HEK293 (cell line): ENCODE data around the gene KDM5A.

ENCODE experiments used
- CTCF ChIA-PET: fragments of 350-600 bp; formaldehyde crosslinking; extraction: SDS; loops from one replicate; lab custom pipeline; 2021; ENCODE audit warnings: antibody characterized with exemption; lab: Yijun Ruan, JAX
- POLR2A ChIA-PET: fragments of 300-600 bp; formaldehyde crosslinking; extraction: SDS; loops from one replicate; lab custom pipeline; 2020; ENCODE audit warnings: antibody characterized with exemption, inconsistent platforms; lab: Yijun Ruan, JAX
- H3K27ac ChIP-seq: fragments of 200-500 bp; sonication (Bioruptor generic); 2 replicates; pipeline ENCODE4 v1.5.1; 2014; ENCODE audit warnings: low read depth, low read length, control low read depth, inconsistent platforms; ENCODE audit errors: extremely low read depth
- H3K36me3 ChIP-seq, 2 experiments: fragments of 200-500 bp in 1 of 2; sonication (Bioruptor generic) in 1 of 2; 1 replicate in 1 of 2; 2 replicates in 1 of 2; pipeline ENCODE4 v1.5.1; 2014 to 2017; ENCODE audit warnings: inconsistent platforms in 2 of 2, low read length in 2 of 2; ENCODE audit not compliant: control insufficient read depth in 2 of 2, insufficient read depth in 1 of 2
- H3K4me1 ChIP-seq: fragments of 200-500 bp; sonication (Bioruptor generic); 2 replicates; pipeline ENCODE4 v1.5.1; 2014; ENCODE audit warnings: mild to moderate bottlenecking, low read length, inconsistent platforms; ENCODE audit not compliant: control insufficient read depth, insufficient read depth
- H3K4me3 ChIP-seq: 2 replicates; pipeline ENCODE4 v1.5.1; 2011; ENCODE audit warnings: low read depth, mild to moderate bottlenecking, control low read depth, low read length, moderate library complexity
- H3K9me3 ChIP-seq: fragments of 200-500 bp; sonication (Bioruptor generic); 2 replicates; pipeline ENCODE4 v1.5.1; 2014; ENCODE audit warnings: low read depth, low read length, inconsistent platforms; ENCODE audit not compliant: control insufficient read depth, insufficient read depth
- GLI4 ChIP-seq: fragments of 450-650 bp; formaldehyde crosslinking; IDR thresholded peaks from 2 replicates; pipeline ENCODE4 v1.5.1; 2016; ENCODE audit warnings: missing biosample characterization, missing genetic modification characterization
- KLF16 ChIP-seq: fragments of 450-650 bp; formaldehyde crosslinking; IDR thresholded peaks from 2 replicates; pipeline ENCODE4 v1.5.1; 2017; ENCODE audit warnings: missing biosample characterization, missing genetic modification characterization
- KLF17 ChIP-seq: fragments of 450-650 bp; formaldehyde crosslinking; IDR thresholded peaks from 2 replicates; pipeline ENCODE4 v1.5.1; 2016; ENCODE audit warnings: missing biosample characterization, missing genetic modification characterization
- SALL2 ChIP-seq: fragments of 450-650 bp; formaldehyde crosslinking; IDR thresholded peaks from 2 replicates; pipeline ENCODE4 v1.5.0; 2017; ENCODE audit warnings: missing biosample characterization, mild to moderate bottlenecking, missing genetic modification characterization, borderline replicate concordance
- SCRT1 ChIP-seq: fragments of 450-650 bp; formaldehyde crosslinking; IDR thresholded peaks from 2 replicates; pipeline ENCODE4 v1.5.1; 2016; ENCODE audit warnings: missing biosample characterization, missing genetic modification characterization, borderline replicate concordance
- SCRT2 ChIP-seq: fragments of 450-650 bp; formaldehyde crosslinking; IDR thresholded peaks from 2 replicates; pipeline ENCODE4 v1.5.1; 2016; ENCODE audit warnings: missing biosample characterization, missing genetic modification characterization
- ZBTB21 ChIP-seq: fragments of 450-650 bp; formaldehyde crosslinking; IDR thresholded peaks from 2 replicates; pipeline ENCODE4 v1.5.1; 2017; ENCODE audit warnings: missing biosample characterization, missing genetic modification characterization
- ZEB2 ChIP-seq: fragments of 450-650 bp; formaldehyde crosslinking; IDR thresholded peaks from 2 replicates; pipeline ENCODE4 v1.5.1; 2016; ENCODE audit warnings: missing biosample characterization, missing genetic modification characterization
- ZNF239 ChIP-seq: fragments of 450-650 bp; formaldehyde crosslinking; IDR thresholded peaks from 2 replicates; pipeline ENCODE4 v1.5.1; 2016; ENCODE audit warnings: missing biosample characterization, missing genetic modification characterization
- ZNF274 ChIP-seq, 2 experiments: fragments of 200-500 bp in 1 of 2; fragments of 450-650 bp in 1 of 2; sonication (Bioruptor generic) in 1 of 2; formaldehyde crosslinking in 1 of 2; IDR thresholded peaks; 2 replicates each; pipeline versions ENCODE4 v1.5.1 to v1.6.1; 2014 to 2016; ENCODE audit warnings: borderline replicate concordance in 1 of 2, inconsistent platforms in 1 of 2, low read length in 1 of 2, missing biosample characterization in 1 of 2, missing genetic modification characterization in 1 of 2
- ZNF311 ChIP-seq: fragments of 450-650 bp; formaldehyde crosslinking; IDR thresholded peaks from 2 replicates; pipeline ENCODE4 v1.5.1; 2017; ENCODE audit warnings: missing biosample characterization, missing genetic modification characterization, borderline replicate concordance
- ZNF366 ChIP-seq: fragments of 450-650 bp; formaldehyde crosslinking; conservative IDR thresholded peaks from 2 replicates; pipeline ENCODE4 v1.5.1; 2016; ENCODE audit warnings: missing biosample characterization, missing genetic modification characterization
- ZNF544 ChIP-seq: fragments of 450-650 bp; formaldehyde crosslinking; IDR thresholded peaks from 2 replicates; pipeline ENCODE4 v1.5.0; 2017; ENCODE audit warnings: missing biosample characterization, missing genetic modification characterization
- ZNF561 ChIP-seq: fragments of 450-650 bp; IDR thresholded peaks from 2 replicates; pipeline ENCODE4 v1.5.1; 2018; ENCODE audit warnings: missing biosample characterization, missing genetic modification characterization, borderline replicate concordance
- ZNF621 ChIP-seq: fragments of 450-650 bp; formaldehyde crosslinking; IDR thresholded peaks from 2 replicates; pipeline ENCODE4 v1.5.1; 2017; ENCODE audit warnings: missing biosample characterization, missing genetic modification characterization
- ZNF639 ChIP-seq: fragments of 450-650 bp; formaldehyde crosslinking; IDR thresholded peaks from 2 replicates; pipeline ENCODE4 v1.5.1; 2016; ENCODE audit warnings: missing biosample characterization, missing genetic modification characterization
- ZNF76 ChIP-seq: fragments of 450-650 bp; formaldehyde crosslinking; IDR thresholded peaks from 2 replicates; pipeline ENCODE4; 2016; ENCODE audit warnings: low read depth, missing biosample characterization, missing genetic modification characterization, borderline replicate concordance
- ZNF843 ChIP-seq: fragments of 450-650 bp; formaldehyde crosslinking; IDR thresholded peaks from 2 replicates; pipeline ENCODE4 v1.5.1; 2016; ENCODE audit warnings: missing biosample characterization, missing genetic modification characterization
- ZSCAN16 ChIP-seq: fragments of 450-650 bp; formaldehyde crosslinking; IDR thresholded peaks from 2 replicates; pipeline ENCODE4 v1.5.1; 2016; ENCODE audit warnings: missing biosample characterization, missing genetic modification characterization
- TF ChIP-seq, protein P1 (sequence below): fragments of 450-650 bp; formaldehyde crosslinking; conservative IDR thresholded peaks from 2 replicates; pipeline ENCODE4 v1.5.1; 2016; ENCODE audit warnings: low read depth, missing biosample characterization, missing genetic modification characterization
- TF ChIP-seq, protein P2 (sequence below): fragments of 450-650 bp; IDR thresholded peaks from 2 replicates; pipeline ENCODE4 v1.5.1; 2018; ENCODE audit warnings: missing biosample characterization, mild to moderate bottlenecking, missing genetic modification characterization
- TF ChIP-seq, protein P3 (sequence below): fragments of 450-650 bp; formaldehyde crosslinking; IDR thresholded peaks from 2 replicates; pipeline ENCODE4 v1.5.1; 2016; ENCODE audit warnings: missing biosample characterization, missing genetic modification characterization

The KDM5A gene

DNA sequence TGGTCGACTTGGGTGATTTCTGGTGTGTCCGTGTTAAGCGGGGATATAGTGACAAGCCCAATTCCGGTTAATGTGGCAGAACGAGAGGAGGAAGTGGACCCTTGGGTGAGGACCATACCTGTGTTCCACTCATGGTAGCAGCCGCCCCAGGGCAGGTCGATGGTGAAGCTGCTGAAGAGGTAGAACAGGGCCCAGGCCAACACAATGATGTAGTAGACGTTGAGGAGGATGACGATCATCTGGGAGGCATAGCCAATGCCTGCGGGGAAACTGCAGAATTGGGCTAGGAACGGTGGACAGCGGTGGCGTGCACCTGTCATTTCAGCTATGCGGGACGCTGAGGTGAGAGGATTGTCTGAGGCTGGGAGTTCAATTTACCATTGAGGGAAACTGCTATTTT lies 146.6 kb downstream of the KDM5A start:
- no peak overlapping the region for H3K27ac ChIP-seq
- no peak overlapping the region for H3K4me3 ChIP-seq
- no peaks in the 10 kb centered on the region for H3K4me1 ChIP-seq
- ChIA-PET POLR2A (no interaction called here), CTCF (no interaction called here)
- no peak for TF ChIP-seq ZSCAN16 (tag by site-specific recombination)
- TF ChIP-seq KLF17 (tag by site-specific recombination): no peak
- TF ChIP-seq, protein P1, sequence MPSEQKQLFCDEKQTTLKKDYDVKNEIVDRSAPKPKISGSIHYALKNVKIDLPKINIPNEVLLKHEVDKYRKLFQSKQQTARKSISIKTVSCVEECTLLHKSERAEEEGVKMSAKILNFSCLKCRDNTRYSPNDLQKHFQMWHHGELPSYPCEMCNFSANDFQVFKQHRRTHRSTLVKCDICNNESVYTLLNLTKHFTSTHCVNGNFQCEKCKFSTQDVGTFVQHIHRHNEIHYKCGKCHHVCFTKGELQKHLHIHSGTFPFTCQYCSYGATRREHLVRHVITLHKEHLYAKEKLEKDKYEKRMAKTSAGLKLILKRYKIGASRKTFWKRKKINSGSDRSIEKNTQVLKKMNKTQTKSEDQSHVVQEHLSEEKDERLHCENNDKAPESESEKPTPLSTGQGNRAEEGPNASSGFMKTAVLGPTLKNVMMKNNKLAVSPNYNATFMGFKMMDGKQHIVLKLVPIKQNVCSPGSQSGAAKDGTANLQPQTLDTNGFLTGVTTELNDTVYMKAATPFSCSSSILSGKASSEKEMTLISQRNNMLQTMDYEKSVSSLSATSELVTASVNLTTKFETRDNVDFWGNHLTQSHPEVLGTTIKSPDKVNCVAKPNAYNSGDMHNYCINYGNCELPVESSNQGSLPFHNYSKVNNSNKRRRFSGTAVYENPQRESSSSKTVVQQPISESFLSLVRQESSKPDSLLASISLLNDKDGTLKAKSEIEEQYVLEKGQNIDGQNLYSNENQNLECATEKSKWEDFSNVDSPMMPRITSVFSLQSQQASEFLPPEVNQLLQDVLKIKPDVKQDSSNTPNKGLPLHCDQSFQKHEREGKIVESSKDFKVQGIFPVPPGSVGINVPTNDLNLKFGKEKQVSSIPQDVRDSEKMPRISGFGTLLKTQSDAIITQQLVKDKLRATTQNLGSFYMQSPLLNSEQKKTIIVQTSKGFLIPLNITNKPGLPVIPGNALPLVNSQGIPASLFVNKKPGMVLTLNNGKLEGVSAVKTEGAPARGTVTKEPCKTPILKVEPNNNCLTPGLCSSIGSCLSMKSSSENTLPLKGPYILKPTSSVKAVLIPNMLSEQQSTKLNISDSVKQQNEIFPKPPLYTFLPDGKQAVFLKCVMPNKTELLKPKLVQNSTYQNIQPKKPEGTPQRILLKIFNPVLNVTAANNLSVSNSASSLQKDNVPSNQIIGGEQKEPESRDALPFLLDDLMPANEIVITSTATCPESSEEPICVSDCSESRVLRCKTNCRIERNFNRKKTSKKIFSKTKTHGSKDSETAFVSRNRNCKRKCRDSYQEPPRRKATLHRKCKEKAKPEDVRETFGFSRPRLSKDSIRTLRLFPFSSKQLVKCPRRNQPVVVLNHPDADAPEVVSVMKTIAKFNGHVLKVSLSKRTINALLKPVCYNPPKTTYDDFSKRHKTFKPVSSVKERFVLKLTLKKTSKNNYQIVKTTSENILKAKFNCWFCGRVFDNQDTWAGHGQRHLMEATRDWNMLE (tag by site-specific recombination): no peak
- no peak for TF ChIP-seq ZNF311
- no peak for TF ChIP-seq ZNF544 (tag by site-specific recombination)
- TF ChIP-seq ZNF843 (tag by site-specific recombination): no peak
- TF ChIP-seq KLF16 (tag by site-specific recombination): no peak
- TF ChIP-seq ZNF76 (tag by site-specific recombination): no peak
- TF ChIP-seq, protein P2, sequence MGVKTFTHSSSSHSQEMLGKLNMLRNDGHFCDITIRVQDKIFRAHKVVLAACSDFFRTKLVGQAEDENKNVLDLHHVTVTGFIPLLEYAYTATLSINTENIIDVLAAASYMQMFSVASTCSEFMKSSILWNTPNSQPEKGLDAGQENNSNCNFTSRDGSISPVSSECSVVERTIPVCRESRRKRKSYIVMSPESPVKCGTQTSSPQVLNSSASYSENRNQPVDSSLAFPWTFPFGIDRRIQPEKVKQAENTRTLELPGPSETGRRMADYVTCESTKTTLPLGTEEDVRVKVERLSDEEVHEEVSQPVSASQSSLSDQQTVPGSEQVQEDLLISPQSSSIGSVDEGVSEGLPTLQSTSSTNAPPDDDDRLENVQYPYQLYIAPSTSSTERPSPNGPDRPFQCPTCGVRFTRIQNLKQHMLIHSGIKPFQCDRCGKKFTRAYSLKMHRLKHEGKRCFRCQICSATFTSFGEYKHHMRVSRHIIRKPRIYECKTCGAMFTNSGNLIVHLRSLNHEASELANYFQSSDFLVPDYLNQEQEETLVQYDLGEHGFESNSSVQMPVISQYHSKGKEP (tag by site-specific recombination): no peak
- TF ChIP-seq ZNF639 (tag by site-specific recombination): no peak
- TF ChIP-seq, protein P3, sequence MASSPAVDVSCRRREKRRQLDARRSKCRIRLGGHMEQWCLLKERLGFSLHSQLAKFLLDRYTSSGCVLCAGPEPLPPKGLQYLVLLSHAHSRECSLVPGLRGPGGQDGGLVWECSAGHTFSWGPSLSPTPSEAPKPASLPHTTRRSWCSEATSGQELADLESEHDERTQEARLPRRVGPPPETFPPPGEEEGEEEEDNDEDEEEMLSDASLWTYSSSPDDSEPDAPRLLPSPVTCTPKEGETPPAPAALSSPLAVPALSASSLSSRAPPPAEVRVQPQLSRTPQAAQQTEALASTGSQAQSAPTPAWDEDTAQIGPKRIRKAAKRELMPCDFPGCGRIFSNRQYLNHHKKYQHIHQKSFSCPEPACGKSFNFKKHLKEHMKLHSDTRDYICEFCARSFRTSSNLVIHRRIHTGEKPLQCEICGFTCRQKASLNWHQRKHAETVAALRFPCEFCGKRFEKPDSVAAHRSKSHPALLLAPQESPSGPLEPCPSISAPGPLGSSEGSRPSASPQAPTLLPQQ (tag by site-specific recombination): no peak
- TF ChIP-seq ZNF366 (tag by site-specific recombination): no peak
- no peak for TF ChIP-seq ZNF274 (IDR thresholded peaks at IDR 0.05; ENCODE audit: low read length)
- TF ChIP-seq ZNF274 (tag by site-specific recombination; IDR thresholded peaks at IDR 0.05; ENCODE audit: borderline replicate concordance): no peak
- H3K36me3 ChIP-seq: no peaks in the 10 kb centered on the region
- no peaks in the 10 kb centered on the region for H3K9me3 ChIP-seq

DNA sequence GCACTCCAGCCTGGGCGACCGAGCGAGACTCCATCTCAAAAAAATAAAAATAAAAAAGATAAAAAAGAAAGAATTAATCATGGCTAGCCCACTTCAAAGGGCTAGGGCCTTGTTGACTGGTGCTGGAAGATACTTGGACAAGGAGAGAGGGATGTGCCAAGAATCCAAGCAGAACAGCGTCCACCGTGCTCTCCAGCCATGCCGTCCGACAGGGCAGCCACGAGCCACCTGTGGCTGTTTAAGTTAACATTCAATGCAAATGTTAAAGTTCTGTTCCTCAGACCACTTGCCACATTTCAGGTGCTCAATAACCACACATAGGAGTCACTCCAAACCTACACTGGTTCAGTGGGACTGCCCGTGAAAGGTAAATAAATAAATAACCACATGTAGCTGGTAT lies 147.9 kb downstream of the KDM5A start:
- no peak overlapping the region for H3K4me3 ChIP-seq
- CTCF ChIA-PET: no interaction called here
- H3K4me1 ChIP-seq: no peaks in the 10 kb centered on the region
- no peaks in the 10 kb centered on the region for H3K9me3 ChIP-seq
- POLR2A ChIA-PET: no interaction called here
- H3K36me3 ChIP-seq: no peaks in the 10 kb centered on the region
- no peak overlapping the region for H3K27ac ChIP-seq
- TF ChIP-seq ZNF621 (tag by site-specific recombination) (no peak), GLI4 (no peak), SCRT1 (tag by site-specific recombination) (0 out of 2 replicates have a peak, but pooled peaks have one; percentile 32), ZEB2 (tag by site-specific recombination) (no peak), ZNF561 (tag by site-specific recombination) (no peak), ZNF239 (tag by site-specific recombination) (no peak), SALL2 (tag by site-specific recombination) (no peak), SCRT2 (peak; percentile 51; the same call in 1 of the 2 replicates), ZBTB21 (tag by site-specific recombination) (no peak)
